Vagina (tissue), 2 donors: ENCODE results near the gene KCNQ4. TPM values are rescaled to one million over a fixed set of nuclear protein-coding genes. Genes with fewer than 3 reads are reported as not detected.

Experiments used
- DNase-seq, 2 donors: peaks; one replicate each; pipeline ENCODE4 v3.0.0-alpha.2; 2017; ENCODE audit errors: extremely low spot score in 2 of 2
- H3K27ac ChIP-seq: fragments of 200-600 bp; sonication (generic); one replicate; pipeline ENCODE4 v1.5.1; 2019
- H3K27me3 ChIP-seq: fragments of 200-600 bp; sonication (generic); one replicate; pipeline ENCODE4 v1.5.1; 2019
- H3K36me3 ChIP-seq, 2 donors: fragments of 200-600 bp; sonication (generic); one replicate each; pipeline ENCODE4 v1.5.1; 2017 to 2019
- H3K4me1 ChIP-seq: fragments of 200-600 bp; sonication (generic); one replicate; pipeline ENCODE4 v1.5.1; 2019
- H3K4me3 ChIP-seq, 2 donors: fragments of 200-600 bp; sonication (generic); 1 replicate in 1 of 2; 2 replicates in 1 of 2; pipeline ENCODE4 v1.5.1; 2016 to 2019
- H3K9me3 ChIP-seq: fragments of 200-600 bp; sonication (generic); one replicate; pipeline ENCODE4 v1.5.1; 2019
- POLR2A ChIP-seq, 2 donors: fragments of 450-650 bp; IDR thresholded peaks; one replicate each; pipeline ENCODE4 v1.6.1; 2017; ENCODE audit warnings: antibody characterized with exemption in 2 of 2, mild to moderate bottlenecking in 2 of 2, moderate library complexity in 2 of 2
- POLR2AphosphoS5 ChIP-seq, 2 donors: sonication (generic); formaldehyde crosslinking; IDR thresholded peaks; one replicate each; pipeline ENCODE4 v1.9.0; 2017; ENCODE audit warnings: antibody characterized with exemption in 2 of 2, mild to moderate bottlenecking in 2 of 2, low read depth in 1 of 2; ENCODE audit not compliant: insufficient read depth in 1 of 2
- intact Hi-C: fragments of 100-400 bp; cut with DNase I; formaldehyde crosslinking; loops from one replicate; pipeline ENCODE4 v1.15.1; 2023
- total RNA-seq: library from RNA; depleted of rRNA; stranded (reverse); fragments of >200 nt; gene quantifications from one replicate; pipeline ENCODE4 v1.2.3, GENCODE V29; 2016
- TF ChIP-seq, protein P1 (sequence below), 3 experiments: fragments of 450-650 bp in 2 of 3; fragments of 200-600 bp in 1 of 3; sonication (generic) in 1 of 3; IDR thresholded peaks; one replicate each; pipeline ENCODE4 v1.5.1; 2017 to 2019; ENCODE audit warnings: antibody characterized with exemption in 3 of 3, mild to moderate bottlenecking in 2 of 3, moderate library complexity in 2 of 3

Gene KCNQ4
- total RNA-seq, 1 donor from 2014 or later, result 2.0 TPM

DNA sequence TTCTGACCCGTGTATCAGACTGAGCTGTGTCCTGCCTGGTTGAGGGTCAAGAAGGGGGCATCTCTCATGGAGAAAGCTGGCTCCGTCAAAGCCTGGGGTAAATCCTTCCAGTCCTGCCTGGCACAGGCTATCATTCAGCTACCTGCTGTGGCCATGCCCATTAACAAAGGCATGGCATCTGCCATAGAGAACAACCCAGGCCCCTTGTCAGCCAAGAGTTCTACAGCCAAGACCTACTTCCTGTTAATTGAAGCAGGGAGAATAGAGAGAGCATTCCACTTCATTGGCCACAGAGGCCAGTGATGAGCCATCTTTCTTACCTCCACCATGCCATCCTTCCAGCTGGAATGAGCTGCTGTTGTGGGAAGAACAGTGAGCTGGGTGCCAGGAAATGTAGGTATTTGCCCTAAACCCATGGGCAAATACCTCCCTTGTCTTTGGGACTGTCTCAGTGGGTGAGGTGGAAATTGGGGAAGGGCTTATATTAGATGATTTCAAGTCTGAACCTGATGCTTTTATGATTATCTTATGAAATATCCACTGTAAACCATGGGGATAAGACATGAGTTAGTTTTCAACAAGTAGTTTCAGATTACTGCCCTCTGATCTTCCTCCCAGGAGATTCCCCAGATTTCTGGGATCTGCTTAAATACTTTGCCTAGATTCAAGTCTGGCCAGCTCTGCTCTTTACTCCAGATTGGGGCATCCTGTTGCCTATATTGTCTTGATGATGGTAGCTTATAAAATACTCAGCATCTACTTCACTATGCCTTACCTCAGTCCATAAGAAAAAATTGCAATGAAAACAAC lies 11.2 kb upstream of the KCNQ4 start:
- Histone ChIP-seq H3K9me3 (no peaks in the 10 kb centered on the region), H3K36me3 (peaks cover 0 to 54% of the 10 kb centered on the region in 2 donors), H3K4me3 (no peak overlapping the region), H3K4me1 (no peaks in the 10 kb centered on the region), H3K27ac (no peak overlapping the region), H3K27me3 (no peaks in the 10 kb centered on the region)
- intact Hi-C loops, result no loop called here
- TF ChIP-seq, protein P1, sequence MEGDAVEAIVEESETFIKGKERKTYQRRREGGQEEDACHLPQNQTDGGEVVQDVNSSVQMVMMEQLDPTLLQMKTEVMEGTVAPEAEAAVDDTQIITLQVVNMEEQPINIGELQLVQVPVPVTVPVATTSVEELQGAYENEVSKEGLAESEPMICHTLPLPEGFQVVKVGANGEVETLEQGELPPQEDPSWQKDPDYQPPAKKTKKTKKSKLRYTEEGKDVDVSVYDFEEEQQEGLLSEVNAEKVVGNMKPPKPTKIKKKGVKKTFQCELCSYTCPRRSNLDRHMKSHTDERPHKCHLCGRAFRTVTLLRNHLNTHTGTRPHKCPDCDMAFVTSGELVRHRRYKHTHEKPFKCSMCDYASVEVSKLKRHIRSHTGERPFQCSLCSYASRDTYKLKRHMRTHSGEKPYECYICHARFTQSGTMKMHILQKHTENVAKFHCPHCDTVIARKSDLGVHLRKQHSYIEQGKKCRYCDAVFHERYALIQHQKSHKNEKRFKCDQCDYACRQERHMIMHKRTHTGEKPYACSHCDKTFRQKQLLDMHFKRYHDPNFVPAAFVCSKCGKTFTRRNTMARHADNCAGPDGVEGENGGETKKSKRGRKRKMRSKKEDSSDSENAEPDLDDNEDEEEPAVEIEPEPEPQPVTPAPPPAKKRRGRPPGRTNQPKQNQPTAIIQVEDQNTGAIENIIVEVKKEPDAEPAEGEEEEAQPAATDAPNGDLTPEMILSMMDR (IDR thresholded peaks at IDR 0.05), result no peak
- TF ChIP-seq POLR2AphosphoS5 (IDR thresholded peaks at IDR 0.05; ENCODE audit: insufficient read depth in 1 of 2, low read depth in 1 of 2) (no peak), POLR2A (IDR thresholded peaks at IDR 0.05) (no peak)
- DNase-seq, result no peak

DNA sequence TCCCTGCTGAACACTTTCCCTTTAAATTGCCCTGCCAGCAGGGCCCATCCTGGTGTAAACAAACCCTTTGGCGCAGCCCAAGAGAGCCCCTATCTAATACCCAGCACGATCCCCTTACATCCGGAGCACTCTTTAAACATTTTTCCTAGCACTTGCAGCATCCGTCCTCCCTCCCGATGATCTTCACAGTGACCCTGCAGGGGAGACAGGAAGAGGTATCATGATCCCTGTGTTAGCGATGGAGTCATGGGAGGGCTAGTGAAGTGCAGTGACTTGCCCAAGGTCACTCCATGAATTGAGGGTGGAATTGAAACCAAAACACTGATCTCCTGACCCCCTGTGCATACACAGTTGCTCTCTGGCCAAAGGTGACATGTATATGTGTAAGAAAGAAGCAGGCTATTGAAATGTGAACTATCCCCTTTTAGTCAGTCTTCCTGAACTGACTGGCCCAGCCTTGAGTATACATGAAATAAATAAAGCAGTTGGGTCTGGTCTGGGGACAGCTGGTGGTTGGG lies 9.8 kb upstream of the KCNQ4 start:
- Histone ChIP-seq H3K27me3 (no peaks in the 10 kb centered on the region), H3K27ac (no peak overlapping the region), H3K4me1 (no peaks in the 10 kb centered on the region), H3K36me3 (peaks cover 0 to 41% of the 10 kb centered on the region in 2 donors), H3K9me3 (no peaks in the 10 kb centered on the region), H3K4me3 (no peak overlapping the region)
- DNase-seq, result no peak
- intact Hi-C loops, result no loop called here
- TF ChIP-seq, protein P1 (IDR thresholded peaks at IDR 0.05), result no peak
- no peak for TF ChIP-seq POLR2A (IDR thresholded peaks at IDR 0.05)
- no peak for TF ChIP-seq POLR2AphosphoS5 (IDR thresholded peaks at IDR 0.05; ENCODE audit: insufficient read depth in 1 of 2, low read depth in 1 of 2)

DNA sequence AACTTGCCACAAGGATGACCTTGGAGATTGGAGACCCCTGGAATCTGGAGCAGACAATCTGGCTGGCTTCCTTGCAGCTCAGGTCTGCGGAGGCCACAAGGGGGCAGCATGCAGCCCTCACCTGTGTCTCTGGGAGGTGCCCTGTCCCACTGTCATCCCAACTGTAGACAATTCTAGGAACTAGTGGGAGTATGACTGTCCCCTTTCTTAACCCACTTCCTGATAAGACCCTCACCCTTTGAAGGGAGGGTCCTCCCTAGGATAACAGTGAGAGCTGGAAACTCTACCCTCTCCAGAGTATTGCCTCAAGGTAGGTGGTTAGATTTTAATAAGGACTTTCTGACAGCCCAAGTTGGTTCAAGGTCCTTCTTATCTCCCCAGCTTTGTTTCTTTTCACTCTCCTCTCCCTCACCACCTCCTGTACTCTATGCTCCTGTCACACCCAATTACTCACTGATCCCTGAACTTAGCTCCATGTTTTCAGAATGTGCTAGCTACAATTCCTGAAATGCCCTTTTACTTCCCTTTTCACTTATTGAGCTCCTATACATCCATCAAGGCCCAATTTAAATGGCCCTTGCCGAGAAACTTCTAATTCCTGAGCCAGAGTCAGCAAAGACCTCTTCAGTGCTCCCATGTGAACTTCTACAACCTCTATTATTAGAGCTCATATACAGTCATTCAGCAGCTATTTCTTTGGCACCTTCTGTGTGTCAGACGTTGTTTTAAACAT lies 9.2 kb upstream of the KCNQ4 start:
- no peak overlapping the region for H3K27ac ChIP-seq
- no peaks in the 10 kb centered on the region for H3K4me1 ChIP-seq
- intact Hi-C loops, result no loop called here
- H3K4me3 ChIP-seq, result no peak overlapping the region
- no peak for TF ChIP-seq POLR2AphosphoS5 (IDR thresholded peaks at IDR 0.05; ENCODE audit: insufficient read depth in 1 of 2, low read depth in 1 of 2)
- TF ChIP-seq, protein P1 (IDR thresholded peaks at IDR 0.05), result peak in 2 of 3 experiments; percentile 64 to 65
- no peaks in the 10 kb centered on the region for H3K27me3 ChIP-seq
- peaks cover 0 to 37% of the 10 kb centered on the region in 2 donors for H3K36me3 ChIP-seq
- DNase-seq, result no peak
- H3K9me3 ChIP-seq, result no peaks in the 10 kb centered on the region

DNA sequence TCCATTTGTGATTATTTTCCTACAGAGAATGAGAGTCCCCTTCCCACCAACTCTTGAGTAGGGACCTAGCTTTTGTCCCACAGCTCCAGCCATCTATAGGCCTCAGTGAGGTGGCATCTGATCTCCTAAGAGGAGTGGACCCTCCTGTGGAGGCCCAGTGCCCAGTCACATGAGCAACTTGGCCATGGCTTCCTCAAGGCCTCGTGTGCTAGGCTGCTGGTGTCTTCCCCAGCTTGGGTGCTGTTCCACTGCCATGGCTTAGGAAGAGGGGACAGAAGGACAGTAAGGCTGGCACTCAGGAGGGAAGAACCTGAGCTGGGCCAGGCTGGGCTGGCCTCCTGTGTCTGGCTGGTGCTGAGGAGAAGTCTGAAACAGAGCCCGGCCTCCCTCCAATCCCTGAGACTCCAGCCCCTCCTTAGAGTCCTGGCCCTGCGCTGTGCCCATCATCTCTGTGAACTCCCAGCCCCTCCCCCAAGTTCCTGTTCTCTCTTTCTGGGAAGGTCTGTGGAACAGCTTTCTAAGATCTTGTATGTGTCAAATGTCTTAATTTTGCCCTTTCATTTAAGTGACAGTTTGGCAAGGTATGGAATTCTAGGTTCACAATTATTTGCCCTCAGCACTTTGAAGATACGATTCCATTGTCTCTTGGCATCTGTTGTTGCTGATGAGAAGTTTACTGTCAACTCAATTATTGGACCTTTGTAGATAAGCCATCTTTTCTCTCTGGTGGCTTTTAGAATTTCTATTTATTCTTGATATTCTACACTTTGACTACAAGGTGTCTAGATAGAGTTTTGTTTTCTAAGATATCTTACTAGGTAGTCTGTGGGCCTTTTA lies 7.1 kb upstream of the KCNQ4 start:
- intact Hi-C loops, result no loop called here
- TF ChIP-seq POLR2A (IDR thresholded peaks at IDR 0.05) (no peak), POLR2AphosphoS5 (IDR thresholded peaks at IDR 0.05; ENCODE audit: insufficient read depth in 1 of 2, low read depth in 1 of 2) (no peak)
- TF ChIP-seq, protein P1 (IDR thresholded peaks at IDR 0.05), result no peak
- no peaks in the 10 kb centered on the region for H3K27me3 ChIP-seq
- H3K4me1 ChIP-seq, result no peaks in the 10 kb centered on the region
- peaks cover 0 to 16% of the 10 kb centered on the region in 2 donors for H3K36me3 ChIP-seq
- no peaks in the 10 kb centered on the region for H3K9me3 ChIP-seq
- no peak for DNase-seq
- H3K4me3 ChIP-seq, result no peak overlapping the region
- no peak overlapping the region for H3K27ac ChIP-seq
